HepG2 (cell line): ENCODE data around the gene NRSN2. TPM values are rescaled to one million over a fixed set of nuclear protein-coding genes. Genes with fewer than 3 reads are reported as not detected.
"Not testable (repeated sequence)": the region's sequence is repeated elsewhere in the genome, so short reads cannot be mapped to it uniquely, and the experiment has no call there.

ENCODE experiments used
- ATAC-seq: fragments of 200-7000 bp; cut with Tn5 transposase; 3 replicates; pipeline ENCODE4 v1.9.1; 2020; ENCODE audit warnings: mild to moderate bottlenecking, moderate library complexity
- BruUV-seq: library from RNA; stranded (reverse); fragments of 400-500 nt; replicated peaks from 2 replicates; lab custom pipeline; 2021; lab: Mats Ljungman, UMichigan
- CTCF ChIA-PET: fragments of 300-600 bp; formaldehyde crosslinking; extraction: SDS; loops from one replicate; lab custom pipeline; 2021; ENCODE audit warnings: low total read pairs, inconsistent platforms, low intra/inter-chr PET ratio; lab: Yijun Ruan, JAX
- POLR2A ChIA-PET: fragments of 350-600 bp; sonication (Branson Sonifier 250); formaldehyde crosslinking; loops from one replicate; lab custom pipeline; 2020; ENCODE audit warnings: antibody characterized with exemption, inconsistent platforms; lab: Yijun Ruan, JAX
- DNase-seq: peaks from one replicate; pipeline ENCODE4 v3.0.0-alpha.2; 2015; ENCODE audit warnings: low spot score
- FAIRE-seq: peaks from 3 replicates; lab custom pipeline; 2011; peaks lifted over from hg19 to GRCh38; lab: Jason Lieb, UNC
- H2AFZ ChIP-seq: one replicate; pipeline ENCODE4 v1.6.1; 2011; ENCODE audit warnings: low read length, inconsistent platforms
- H3K27ac ChIP-seq: fragments of 300-600 bp; 3 replicates; pipeline ENCODE4 v1.8.0; 2011; ENCODE audit warnings: mixed run types, mild to moderate bottlenecking, mixed read lengths, low read length, inconsistent platforms; ENCODE audit not compliant: insufficient read depth; ENCODE audit errors: extremely low read length
- H3K27me3 ChIP-seq, 2 experiments: fragments of 200-600 bp in 1 of 2; 2 replicates in 1 of 2; 3 replicates in 1 of 2; pipeline versions ENCODE4 v1.6.0 to v1.8.0; 2011; ENCODE audit warnings: low read length in 2 of 2, mild to moderate bottlenecking in 2 of 2, moderate library complexity in 2 of 2, inconsistent platforms in 1 of 2; ENCODE audit not compliant: insufficient read depth in 2 of 2, control insufficient read depth in 1 of 2
- H3K36me3 ChIP-seq, 2 experiments: fragments of 200-600 bp in 1 of 2; replicated peaks in 1 of 2; 2 replicates in 1 of 2; 3 replicates in 1 of 2; pipeline versions ENCODE4 v1.5.1 to v1.8.0; 2011; ENCODE audit warnings: low read length in 2 of 2, inconsistent platforms in 1 of 2; ENCODE audit not compliant: insufficient read depth in 2 of 2, control insufficient read depth in 1 of 2
- H3K4me1 ChIP-seq: 2 replicates; pipeline ENCODE4 v1.5.1; 2012; ENCODE audit warnings: low read length, inconsistent platforms; ENCODE audit not compliant: insufficient read depth
- H3K4me2 ChIP-seq: 2 replicates; pipeline ENCODE4 v1.6.0; 2011; ENCODE audit warnings: low read depth, low read length, inconsistent platforms
- H3K4me3 ChIP-seq, 3 experiments: fragments of 200-600 bp in 1 of 3; sonication (generic), shearing (Covaris generic) in 1 of 3; replicated peaks in 1 of 3; 2 replicates each; pipeline ENCODE4 v1.5.1; 2011 to 2016; ENCODE audit warnings: low read length in 3 of 3, inconsistent platforms in 2 of 3, low read depth in 2 of 3, mild to moderate bottlenecking in 2 of 3, control low read depth in 1 of 3, mixed read lengths in 1 of 3; ENCODE audit not compliant: insufficient read depth in 1 of 3
- H3K79me2 ChIP-seq: one replicate; pipeline ENCODE4 v1.6.1; 2011; ENCODE audit warnings: low read length, inconsistent platforms; ENCODE audit not compliant: insufficient read depth
- H3K9ac ChIP-seq: 2 replicates; pipeline ENCODE4 v1.6.0; 2011; ENCODE audit warnings: mild to moderate bottlenecking, low read depth, low read length, inconsistent platforms; ENCODE audit not compliant: insufficient read depth
- H3K9me3 ChIP-seq: 2 replicates; pipeline ENCODE4 v1.5.1; 2012; ENCODE audit warnings: mild to moderate bottlenecking, low read length
- H4K20me1 ChIP-seq: 2 replicates; pipeline ENCODE4 v1.6.0; 2011; ENCODE audit warnings: inconsistent platforms, mild to moderate bottlenecking, low read length, moderate library complexity; ENCODE audit not compliant: insufficient read depth
- ATF7 ChIP-seq, 2 experiments: fragments of 450-650 bp in 1 of 2; sonication (generic) in 1 of 2; formaldehyde crosslinking in 1 of 2; IDR thresholded peaks; 2 replicates each; pipeline versions ENCODE4 v1.4.0 to v1.6.1; 2016 to 2020; ENCODE audit warnings: antibody characterized with exemption in 1 of 2, mild to moderate bottlenecking in 1 of 2, missing genetic modification reagents in 1 of 2
- BHLHE40 ChIP-seq: IDR thresholded peaks from 2 replicates; pipeline ENCODE4 v1.6.1; 2011; ENCODE audit warnings: low read length, improper control_type of control experiment
- CBX5 ChIP-seq: sonication (generic); formaldehyde crosslinking; IDR thresholded peaks from 2 replicates; pipeline ENCODE4 v1.4.0; 2020; ENCODE audit warnings: missing genetic modification reagents, borderline replicate concordance
- CENPT ChIP-seq: sonication (generic); formaldehyde crosslinking; IDR thresholded peaks from 2 replicates; pipeline ENCODE4 v1.8.0; 2022; ENCODE audit warnings: low read depth, mild to moderate bottlenecking, moderate library complexity, missing genetic modification reagents
- CENPX ChIP-seq: sonication (generic); formaldehyde crosslinking; IDR thresholded peaks from 2 replicates; pipeline ENCODE4 v1.9.0; 2021; ENCODE audit warnings: mild to moderate bottlenecking, missing genetic modification reagents, moderate library complexity
- EP300 ChIP-seq, 3 experiments: sonication (generic) in 1 of 3; formaldehyde crosslinking in 1 of 3; IDR thresholded peaks; 2 replicates each; pipeline versions ENCODE4 v1.5.1 to v1.6.1; 2011 to 2020; ENCODE audit warnings: low read depth in 2 of 3, low read length in 2 of 3, borderline replicate concordance in 1 of 3, improper control_type of control experiment in 1 of 3, mild to moderate bottlenecking in 1 of 3, missing genetic modification reagents in 1 of 3, moderate library complexity in 1 of 3
- FOSL2 ChIP-seq: sonication (generic); formaldehyde crosslinking; IDR thresholded peaks from 2 replicates; pipeline ENCODE4 v1.4.0; 2020; ENCODE audit warnings: missing genetic modification reagents
- IKZF4 ChIP-seq: sonication (generic); formaldehyde crosslinking; IDR thresholded peaks from 2 replicates; pipeline ENCODE4 v1.5.1; 2020; ENCODE audit warnings: borderline replicate concordance, mild to moderate bottlenecking, low read depth, missing genetic modification reagents; ENCODE audit errors: not compliant biosample characterization
- SAP130 ChIP-seq: IDR thresholded peaks from 2 replicates; pipeline ENCODE4 v1.6.1; 2016; ENCODE audit warnings: low read depth
- YEATS2 ChIP-seq: sonication (generic); formaldehyde crosslinking; IDR thresholded peaks from 2 replicates; pipeline ENCODE4 v1.4.0; 2020; ENCODE audit warnings: missing genetic modification reagents, borderline replicate concordance
- YY1 ChIP-seq: IDR thresholded peaks from 2 replicates; pipeline ENCODE4 v1.6.1; 2011; ENCODE audit warnings: low read length, low read depth, moderate library complexity, mild to moderate bottlenecking; ENCODE audit not compliant: insufficient read depth, insufficient replicate concordance
- ZNF569 ChIP-seq: sonication (generic); formaldehyde crosslinking; IDR thresholded peaks from 2 replicates; pipeline ENCODE4 v1.5.0; 2020; ENCODE audit warnings: mild to moderate bottlenecking, missing genetic modification reagents, moderate library complexity, borderline replicate concordance
- ZNF644 ChIP-seq: IDR thresholded peaks from 2 replicates; pipeline ENCODE4 v1.6.1; 2016; ENCODE audit warnings: low read depth
- WGBS: methylation state at CpG from one replicate; pipeline ENCODE4 v1.1.6; 2017; ENCODE audit warnings: low lambda C conversion rate; 5-methylcytosine and 5-hydroxymethylcytosine counted together
- in situ Hi-C: cut with HindIII; loops from 2 replicates; pipeline ENCODE4 v1.10.0; 2017; ENCODE audit warnings: low pct_unique_long_range_greater_than_20kb; ENCODE audit not compliant: extremely low pct_ligation_motif_present
- intact Hi-C: fragments of 100-400 bp; cut with micrococcal nuclease; formaldehyde crosslinking; loops from one replicate; pipeline ENCODE4 v1.10.0; 2022; ENCODE audit not compliant: unreplicated experiment
- polyA plus RNA-seq, 8 experiments: library from polyadenylated mRNA; depleted of rRNA in 3 of 8; stranded (reverse) in 7 of 8; unstranded in 1 of 8; fragments of >200 nt; fragmentation: Illumina TruSeq in 4 of 8; extraction: Trizol in 4 of 8; gene quantifications; 2 replicates each; pipeline versions ENCODE4 v1.2.1 to v1.2.3, GENCODE V29; 2011 to 2016; ENCODE audit warnings: low read depth in 4 of 8, missing spikeins in 1 of 8, mixed read lengths in 1 of 8; ENCODE audit not compliant: insufficient read depth in 1 of 8
- total RNA-seq, 5 experiments: library from RNA; depleted of rRNA; stranded (reverse); fragments of >200 nt; fragmentation: Illumina TruSeq; extraction: Trizol; gene quantifications; 2 replicates each; pipeline ENCODE4 v1.2.3, GENCODE V29; 2016; ENCODE audit warnings: low read depth in 1 of 5

Gene NRSN2
- total and polyA plus RNA-seq, 2 of the 13 experiments (the other 11 are each of a cell fraction or from before 2014, with no cell fraction given) = 32.3 to 49.4 TPM

- POLR2A ChIA-PET = not testable (repeated sequence)
These were observed 10.9 kb upstream of the NRSN2 start for GRCh38 chr20:336040-336439.

GRCh38 chr20:341682-342081 is 5.2 kb upstream of the NRSN2 start:
- ATAC-seq = no peak
- intact Hi-C loops = no loop called here
- Histone ChIP-seq H3K4me2 (no peak overlapping the region), H3K27me3 (no peaks in the 10 kb centered on the region)
- whole genome bisulfite sequencing = 79% methylated on average over 2 of the region's 2 CpGs
- TF ChIP-seq SAP130 (CRISPR knock-in tag) = 0 out of 2 replicates have a peak, but pooled peaks have one; percentile 20
- TF ChIP-seq CENPT = no peak
- TF ChIP-seq CENPX (CRISPR knock-in tag) = no peak
- 0 out of 4 replicates have a peak, but pooled peaks of 1 of the 2 experiments have one; percentile 22 for TF ChIP-seq EP300 (IDR thresholded peaks at IDR 0.05; ENCODE audit: low read depth in 2 of 2, low read length in 2 of 2)
- 0 out of 2 replicates have a peak, but pooled peaks have one; percentile 32 for TF ChIP-seq EP300 (CRISPR knock-in tag; IDR thresholded peaks at IDR 0.05; ENCODE audit: borderline replicate concordance)
- peak; percentile 75 for TF ChIP-seq YY1
- TF ChIP-seq BHLHE40 = 0 out of 2 replicates have a peak, but pooled peaks have one; percentile 25
- TF ChIP-seq YEATS2 (CRISPR knock-in tag) = peak; percentile 45; the same call in 1 of the 2 replicates
- TF ChIP-seq CBX5 (CRISPR knock-in tag) = peak; percentile 72; the same call in 1 of the 2 replicates
- TF ChIP-seq ZNF569 (CRISPR knock-in tag) = no peak
- TF ChIP-seq ZNF644 (CRISPR knock-in tag) = peak; percentile 50
- peak; percentile 87 for TF ChIP-seq FOSL2 (CRISPR knock-in tag)
- TF ChIP-seq IKZF4 = peak; percentile 61
- TF ChIP-seq, all 625 proteins: peak for 9
- Histone ChIP-seq H3K27ac (no peak overlapping the region), H3K9ac (no peak overlapping the region), H3K79me2 (peaks cover 6% of the 10 kb centered on the region), H3K36me3 (no peaks in the 10 kb centered on the region), H3K9me3 (no peaks in the 10 kb centered on the region), H2AFZ (no peak overlapping the region), H3K4me1 (peaks cover 16% of the 10 kb centered on the region), H4K20me1 (no peaks in the 10 kb centered on the region), H3K4me3 (no peak overlapping the region)
- no TSS peak for BruUV-seq
- ChIA-PET POLR2A (interaction anchor here (1.3 kb wide), 1 partner anchor 12 kb away, joined by 3 read pairs; no protein-coding TSS in a partner anchor), CTCF (no interaction called here)
- FAIRE-seq = no peak
- in situ Hi-C loops = no loop called here
- peak; percentile 74 for DNase-seq

More at GRCh38 chr20:336040-336439, 10.9 kb upstream of the NRSN2 start:
- FAIRE-seq; H3K9ac ChIP-seq; H2AFZ ChIP-seq; ATAC-seq; BruUV-seq; H4K20me1 ChIP-seq; H3K79me2 ChIP-seq; DNase-seq; H3K27ac ChIP-seq; intact Hi-C loops; CTCF ChIA-PET; H3K4me2 ChIP-seq; H3K27me3 ChIP-seq; H3K36me3 ChIP-seq; H3K4me1 ChIP-seq; H3K4me3 ChIP-seq; H3K9me3 ChIP-seq; in situ Hi-C loops; TF ChIP-seq ATF7 (CRISPR knock-in tag; IDR thresholded peaks at IDR 0.05): not testable (repeated sequence)
- TF ChIP-seq ATF7 (IDR thresholded peaks at IDR 0.05) = 0 out of 2 replicates have a peak, but pooled peaks have one; percentile 10
- 80% methylated on average over 1 of the region's 1 CpG for WGBS
